Esophagus muscularis mucosa (tissue), 4 donors: ENCODE results near the gene ARL11.

Source experiments
- EP300 ChIP-seq: sonication (generic); formaldehyde crosslinking; IDR thresholded peaks from one replicate; pipeline ENCODE4 v1.6.1; 2017; ENCODE audit warnings: antibody characterized with exemption
- POLR2A ChIP-seq: fragments of 450-650 bp; IDR thresholded peaks from one replicate; pipeline ENCODE4 v1.6.1; 2017; ENCODE audit warnings: antibody characterized with exemption, moderate library complexity, mild to moderate bottlenecking, low read depth
- POLR2AphosphoS5 ChIP-seq, 2 donors: sonication (generic); formaldehyde crosslinking; IDR thresholded peaks; one replicate each; pipeline ENCODE4 v1.6.1; 2017; ENCODE audit warnings: antibody characterized with exemption in 2 of 2
- TF ChIP-seq, protein P1 (sequence below), 3 experiments: fragments of 200-600 bp in 2 of 3; fragments of 450-650 bp in 1 of 3; sonication (generic) in 2 of 3; IDR thresholded peaks; one replicate each; pipeline ENCODE4 v1.5.1; 2017 to 2019; ENCODE audit warnings: antibody characterized with exemption in 3 of 3, mild to moderate bottlenecking in 2 of 3, moderate library complexity in 1 of 3

DNA sequence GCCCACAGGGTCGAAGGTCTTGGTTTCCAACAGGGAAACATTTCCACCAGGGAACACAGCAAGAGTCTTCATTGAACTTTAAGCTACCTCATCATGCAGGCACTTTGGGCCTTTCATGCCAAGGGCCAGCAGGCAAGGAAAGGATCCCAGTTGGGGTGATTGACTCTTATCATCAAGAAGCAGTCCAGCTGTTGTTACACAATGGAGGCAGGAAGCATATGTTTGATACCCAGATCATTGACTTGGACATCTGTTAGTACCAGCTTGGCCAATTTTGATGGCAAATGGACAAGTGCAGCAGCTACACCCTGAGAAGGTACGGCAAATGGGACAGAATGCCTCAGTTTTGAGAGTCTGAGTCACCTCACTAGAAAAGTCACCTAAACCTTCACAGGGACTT lies 32.1 kb upstream of the ARL11 start:
- TF ChIP-seq POLR2A (no peak), EP300 (no peak), POLR2AphosphoS5 (IDR thresholded peaks at IDR 0.05) (no peak)
- TF ChIP-seq, protein P1, sequence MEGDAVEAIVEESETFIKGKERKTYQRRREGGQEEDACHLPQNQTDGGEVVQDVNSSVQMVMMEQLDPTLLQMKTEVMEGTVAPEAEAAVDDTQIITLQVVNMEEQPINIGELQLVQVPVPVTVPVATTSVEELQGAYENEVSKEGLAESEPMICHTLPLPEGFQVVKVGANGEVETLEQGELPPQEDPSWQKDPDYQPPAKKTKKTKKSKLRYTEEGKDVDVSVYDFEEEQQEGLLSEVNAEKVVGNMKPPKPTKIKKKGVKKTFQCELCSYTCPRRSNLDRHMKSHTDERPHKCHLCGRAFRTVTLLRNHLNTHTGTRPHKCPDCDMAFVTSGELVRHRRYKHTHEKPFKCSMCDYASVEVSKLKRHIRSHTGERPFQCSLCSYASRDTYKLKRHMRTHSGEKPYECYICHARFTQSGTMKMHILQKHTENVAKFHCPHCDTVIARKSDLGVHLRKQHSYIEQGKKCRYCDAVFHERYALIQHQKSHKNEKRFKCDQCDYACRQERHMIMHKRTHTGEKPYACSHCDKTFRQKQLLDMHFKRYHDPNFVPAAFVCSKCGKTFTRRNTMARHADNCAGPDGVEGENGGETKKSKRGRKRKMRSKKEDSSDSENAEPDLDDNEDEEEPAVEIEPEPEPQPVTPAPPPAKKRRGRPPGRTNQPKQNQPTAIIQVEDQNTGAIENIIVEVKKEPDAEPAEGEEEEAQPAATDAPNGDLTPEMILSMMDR (IDR thresholded peaks at IDR 0.05), result no peak
